Liver (tissue), 9 donors: ENCODE results near the gene SPATS1. TPM values are rescaled to one million over a fixed set of nuclear protein-coding genes. Genes with fewer than 3 reads are reported as not detected.

ENCODE experiments used
- DNase-seq: peaks from one replicate; pipeline ENCODE4 v3.0.0-alpha.2; 2017; ENCODE audit warnings: low spot score
- H3K27ac ChIP-seq, 2 donors: one replicate each; pipeline ENCODE4 v1.7.0; 2013; ENCODE audit warnings: inconsistent platforms in 2 of 2, low read length in 2 of 2, control low read depth in 1 of 2, low read depth in 1 of 2, mild to moderate bottlenecking in 1 of 2
- H3K27me3 ChIP-seq, 4 donors: one replicate each; pipeline versions ENCODE4 v1.6.1 to v1.7.0; 2013; ENCODE audit warnings: low read length in 3 of 4, inconsistent platforms in 1 of 4, mild to moderate bottlenecking in 1 of 4, moderate library complexity in 1 of 4; ENCODE audit not compliant: control insufficient read depth in 4 of 4, insufficient read depth in 4 of 4
- H3K36me3 ChIP-seq, 4 donors: one replicate each; pipeline versions ENCODE4 v1.6.1 to v1.7.0; 2013; ENCODE audit warnings: low read length in 3 of 4, mild to moderate bottlenecking in 3 of 4, low read depth in 1 of 4, moderate library complexity in 1 of 4; ENCODE audit not compliant: control insufficient read depth in 4 of 4, insufficient read depth in 3 of 4
- H3K4me1 ChIP-seq, 4 donors: one replicate each; pipeline versions ENCODE4 v1.6.1 to v1.7.0; 2013; ENCODE audit warnings: low read length in 3 of 4, mild to moderate bottlenecking in 3 of 4, moderate library complexity in 1 of 4; ENCODE audit not compliant: control insufficient read depth in 4 of 4, insufficient read depth in 4 of 4
- H3K4me3 ChIP-seq, 3 donors: one replicate each; pipeline versions ENCODE4 v1.6.1 to v1.7.0; 2013; ENCODE audit warnings: low read length in 3 of 3, control low read depth in 1 of 3, low read depth in 1 of 3, mild to moderate bottlenecking in 1 of 3
- H3K9ac ChIP-seq, 2 donors: one replicate each; pipeline ENCODE4 v1.7.0; 2013; ENCODE audit warnings: low read length in 2 of 2, mild to moderate bottlenecking in 2 of 2, moderate library complexity in 2 of 2, control low read depth in 1 of 2, low read depth in 1 of 2
- H3K9me3 ChIP-seq, 4 donors: one replicate each; pipeline versions ENCODE4 v1.6.1 to v1.7.0; 2013; ENCODE audit warnings: low read length in 3 of 4; ENCODE audit not compliant: control insufficient read depth in 4 of 4
- EGR1 ChIP-seq, 2 donors: IDR thresholded peaks; 2 replicates each; pipeline ENCODE4 v1.6.1; 2016 to 2018; ENCODE audit warnings: antibody characterized with exemption in 2 of 2, low read depth in 2 of 2
- FOXA1 ChIP-seq: IDR thresholded peaks from 2 replicates; pipeline ENCODE4 v1.6.1; 2016; ENCODE audit warnings: antibody characterized with exemption
- FOXA2 ChIP-seq: IDR thresholded peaks from 2 replicates; pipeline ENCODE4 v1.6.1; 2016; ENCODE audit warnings: antibody characterized with exemption
- GABPA ChIP-seq, 2 donors: IDR thresholded peaks in 1 of 2; conservative IDR thresholded peaks in 1 of 2; 2 replicates each; pipeline ENCODE4 v1.6.1; 2016; ENCODE audit warnings: antibody characterized with exemption in 2 of 2, mild to moderate bottlenecking in 1 of 2, moderate library complexity in 1 of 2
- HNF4A ChIP-seq, 2 donors: conservative IDR thresholded peaks; 2 replicates each; pipeline ENCODE4 v1.6.1; 2016; ENCODE audit warnings: antibody characterized with exemption in 2 of 2, mild to moderate bottlenecking in 2 of 2
- HNF4G ChIP-seq: IDR thresholded peaks from 2 replicates; pipeline ENCODE4 v1.6.1; 2016; ENCODE audit warnings: antibody characterized with exemption
- JUND ChIP-seq, 2 donors: IDR thresholded peaks; 2 replicates each; pipeline ENCODE4 v1.6.1; 2016; ENCODE audit warnings: antibody characterized with exemption in 2 of 2
- MAX ChIP-seq: IDR thresholded peaks from 2 replicates; pipeline ENCODE4 v1.6.1; 2016; ENCODE audit warnings: antibody characterized with exemption
- NR2F2 ChIP-seq: IDR thresholded peaks from 2 replicates; pipeline ENCODE4 v1.6.1; 2016; ENCODE audit warnings: antibody characterized with exemption
- RAD21 ChIP-seq, 2 donors: IDR thresholded peaks; 2 replicates each; pipeline ENCODE4 v1.6.1; 2016; ENCODE audit warnings: antibody characterized with exemption in 2 of 2, mild to moderate bottlenecking in 2 of 2
- RXRA ChIP-seq, 2 donors: IDR thresholded peaks; 2 replicates each; pipeline ENCODE4 v1.6.1; 2017 to 2018; ENCODE audit warnings: antibody characterized with exemption in 2 of 2, mild to moderate bottlenecking in 1 of 2
- SP1 ChIP-seq: IDR thresholded peaks from 2 replicates; pipeline ENCODE4 v1.6.1; 2018; ENCODE audit warnings: antibody characterized with exemption, mild to moderate bottlenecking
- TAF1 ChIP-seq: conservative IDR thresholded peaks from 2 replicates; pipeline ENCODE4 v1.6.1; 2016; ENCODE audit warnings: antibody characterized with exemption, mild to moderate bottlenecking
- YY1 ChIP-seq: IDR thresholded peaks from 2 replicates; pipeline ENCODE4 v1.6.1; 2016; ENCODE audit warnings: antibody characterized with exemption, mild to moderate bottlenecking
- WGBS: extraction: QIAGEN DNeasy Blood & Tissue Kit; methylation state at CpG from one replicate; pipeline ENCODE4 v1.1.7; 2013; 5-methylcytosine and 5-hydroxymethylcytosine counted together
- polyA plus RNA-seq, 2 donors: library from polyadenylated mRNA; stranded (reverse) in 1 of 2; unstranded in 1 of 2; fragments of 200-250 nt in 1 of 2; fragments of >200 nt in 1 of 2; fragmentation: Nextera tagmentation in 1 of 2; extraction: Ambion mirVana in 1 of 2; gene quantifications; one replicate each; pipeline versions ENCODE4 v1.2.1 to v1.2.3, GENCODE V29; 2013 to 2015
- total RNA-seq, 2 donors: library from RNA; depleted of rRNA; stranded (reverse); fragments of >200 nt; gene quantifications; one replicate each; pipeline ENCODE4 v1.2.3, GENCODE V29; 2014
- TF ChIP-seq, protein P1 (sequence below): IDR thresholded peaks from 2 replicates; pipeline ENCODE4 v1.6.1; 2016; ENCODE audit warnings: antibody characterized with exemption, mild to moderate bottlenecking
- TF ChIP-seq, protein P2 (sequence below): IDR thresholded peaks from 2 replicates; pipeline ENCODE4 v1.6.1; 2016; ENCODE audit warnings: antibody characterized with exemption
- TF ChIP-seq, protein P3 (sequence below): fragments of 150-350 bp; IDR thresholded peaks from 2 replicates; pipeline ENCODE4 v1.5.1; 2017; ENCODE audit warnings: improper control_type of control experiment, low read depth, low read length; ENCODE audit not compliant: missing input control
- TF ChIP-seq, protein P4 (sequence below): IDR thresholded peaks from 2 replicates; pipeline ENCODE4 v1.6.1; 2016; ENCODE audit warnings: antibody characterized with exemption
- donor health status: healthy.
- donor health status: healthy.
- donor health status: healthy.
- donor health status: healthy.
- donor health status: healthy.

SPATS1 gene
- total and polyA plus RNA-seq, 4 donors, result not detected

- H3K36me3 ChIP-seq, result peaks cover 0 to 5% (median 5%) of the 10 kb centered on the region in 4 donors
- DNase-seq, result no peak
- WGBS, result 5% methylated on average over 8 of the region's 8 CpGs
Observed at GRCh38 chr6:44386929-44387345, 44.5 kb downstream of the SPATS1 start.

More at GRCh38 chr6:44386929-44387345, 44.5 kb downstream of the SPATS1 start:
- TF ChIP-seq NR2F2 (no peak), SP1 (no peak), HNF4G (no peak), GABPA (IDR thresholded peaks at IDR 0.05 in 1 of 2, conservative IDR thresholded peaks at IDR 0.05 in 1 of 2) (no peak), HNF4A (conservative IDR thresholded peaks at IDR 0.05) (no peak), RAD21 (IDR thresholded peaks at IDR 0.05) (no peak), RXRA (IDR thresholded peaks at IDR 0.05) (no peak), FOXA1 (no peak), YY1 (no peak), EGR1 (IDR thresholded peaks at IDR 0.05; ENCODE audit: low read depth in 2 of 2) (no peak), FOXA2 (no peak), MAX (no peak), JUND (IDR thresholded peaks at IDR 0.05) (no peak), TAF1 (no peak)
- TF ChIP-seq, protein P1, sequence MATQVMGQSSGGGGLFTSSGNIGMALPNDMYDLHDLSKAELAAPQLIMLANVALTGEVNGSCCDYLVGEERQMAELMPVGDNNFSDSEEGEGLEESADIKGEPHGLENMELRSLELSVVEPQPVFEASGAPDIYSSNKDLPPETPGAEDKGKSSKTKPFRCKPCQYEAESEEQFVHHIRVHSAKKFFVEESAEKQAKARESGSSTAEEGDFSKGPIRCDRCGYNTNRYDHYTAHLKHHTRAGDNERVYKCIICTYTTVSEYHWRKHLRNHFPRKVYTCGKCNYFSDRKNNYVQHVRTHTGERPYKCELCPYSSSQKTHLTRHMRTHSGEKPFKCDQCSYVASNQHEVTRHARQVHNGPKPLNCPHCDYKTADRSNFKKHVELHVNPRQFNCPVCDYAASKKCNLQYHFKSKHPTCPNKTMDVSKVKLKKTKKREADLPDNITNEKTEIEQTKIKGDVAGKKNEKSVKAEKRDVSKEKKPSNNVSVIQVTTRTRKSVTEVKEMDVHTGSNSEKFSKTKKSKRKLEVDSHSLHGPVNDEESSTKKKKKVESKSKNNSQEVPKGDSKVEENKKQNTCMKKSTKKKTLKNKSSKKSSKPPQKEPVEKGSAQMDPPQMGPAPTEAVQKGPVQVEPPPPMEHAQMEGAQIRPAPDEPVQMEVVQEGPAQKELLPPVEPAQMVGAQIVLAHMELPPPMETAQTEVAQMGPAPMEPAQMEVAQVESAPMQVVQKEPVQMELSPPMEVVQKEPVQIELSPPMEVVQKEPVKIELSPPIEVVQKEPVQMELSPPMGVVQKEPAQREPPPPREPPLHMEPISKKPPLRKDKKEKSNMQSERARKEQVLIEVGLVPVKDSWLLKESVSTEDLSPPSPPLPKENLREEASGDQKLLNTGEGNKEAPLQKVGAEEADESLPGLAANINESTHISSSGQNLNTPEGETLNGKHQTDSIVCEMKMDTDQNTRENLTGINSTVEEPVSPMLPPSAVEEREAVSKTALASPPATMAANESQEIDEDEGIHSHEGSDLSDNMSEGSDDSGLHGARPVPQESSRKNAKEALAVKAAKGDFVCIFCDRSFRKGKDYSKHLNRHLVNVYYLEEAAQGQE, result no peak
- TF ChIP-seq, protein P2, sequence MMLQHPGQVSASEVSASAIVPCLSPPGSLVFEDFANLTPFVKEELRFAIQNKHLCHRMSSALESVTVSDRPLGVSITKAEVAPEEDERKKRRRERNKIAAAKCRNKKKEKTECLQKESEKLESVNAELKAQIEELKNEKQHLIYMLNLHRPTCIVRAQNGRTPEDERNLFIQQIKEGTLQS, result no peak
- TF ChIP-seq, protein P3, sequence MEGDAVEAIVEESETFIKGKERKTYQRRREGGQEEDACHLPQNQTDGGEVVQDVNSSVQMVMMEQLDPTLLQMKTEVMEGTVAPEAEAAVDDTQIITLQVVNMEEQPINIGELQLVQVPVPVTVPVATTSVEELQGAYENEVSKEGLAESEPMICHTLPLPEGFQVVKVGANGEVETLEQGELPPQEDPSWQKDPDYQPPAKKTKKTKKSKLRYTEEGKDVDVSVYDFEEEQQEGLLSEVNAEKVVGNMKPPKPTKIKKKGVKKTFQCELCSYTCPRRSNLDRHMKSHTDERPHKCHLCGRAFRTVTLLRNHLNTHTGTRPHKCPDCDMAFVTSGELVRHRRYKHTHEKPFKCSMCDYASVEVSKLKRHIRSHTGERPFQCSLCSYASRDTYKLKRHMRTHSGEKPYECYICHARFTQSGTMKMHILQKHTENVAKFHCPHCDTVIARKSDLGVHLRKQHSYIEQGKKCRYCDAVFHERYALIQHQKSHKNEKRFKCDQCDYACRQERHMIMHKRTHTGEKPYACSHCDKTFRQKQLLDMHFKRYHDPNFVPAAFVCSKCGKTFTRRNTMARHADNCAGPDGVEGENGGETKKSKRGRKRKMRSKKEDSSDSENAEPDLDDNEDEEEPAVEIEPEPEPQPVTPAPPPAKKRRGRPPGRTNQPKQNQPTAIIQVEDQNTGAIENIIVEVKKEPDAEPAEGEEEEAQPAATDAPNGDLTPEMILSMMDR, result no peak
- TF ChIP-seq, protein P4, sequence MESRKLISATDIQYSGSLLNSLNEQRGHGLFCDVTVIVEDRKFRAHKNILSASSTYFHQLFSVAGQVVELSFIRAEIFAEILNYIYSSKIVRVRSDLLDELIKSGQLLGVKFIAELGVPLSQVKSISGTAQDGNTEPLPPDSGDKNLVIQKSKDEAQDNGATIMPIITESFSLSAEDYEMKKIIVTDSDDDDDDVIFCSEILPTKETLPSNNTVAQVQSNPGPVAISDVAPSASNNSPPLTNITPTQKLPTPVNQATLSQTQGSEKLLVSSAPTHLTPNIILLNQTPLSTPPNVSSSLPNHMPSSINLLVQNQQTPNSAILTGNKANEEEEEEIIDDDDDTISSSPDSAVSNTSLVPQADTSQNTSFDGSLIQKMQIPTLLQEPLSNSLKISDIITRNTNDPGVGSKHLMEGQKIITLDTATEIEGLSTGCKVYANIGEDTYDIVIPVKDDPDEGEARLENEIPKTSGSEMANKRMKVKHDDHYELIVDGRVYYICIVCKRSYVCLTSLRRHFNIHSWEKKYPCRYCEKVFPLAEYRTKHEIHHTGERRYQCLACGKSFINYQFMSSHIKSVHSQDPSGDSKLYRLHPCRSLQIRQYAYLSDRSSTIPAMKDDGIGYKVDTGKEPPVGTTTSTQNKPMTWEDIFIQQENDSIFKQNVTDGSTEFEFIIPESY, result no peak
- peaks cover 0 to 50% (median 34%) of the 10 kb centered on the region in 4 donors for H3K4me1 ChIP-seq
- H3K9ac ChIP-seq, result peak overlapping the region; percentile 99 to 100
- H3K9me3 ChIP-seq, result no peaks in the 10 kb centered on the region
- H3K27me3 ChIP-seq, result no peaks in the 10 kb centered on the region
- peak overlapping the region; percentile 100 for H3K27ac ChIP-seq
- peak overlapping the region; percentile 61 to 95 (median 94) for H3K4me3 ChIP-seq
